Measurements from ENCODE around the gene ARHGAP22.

DNA sequence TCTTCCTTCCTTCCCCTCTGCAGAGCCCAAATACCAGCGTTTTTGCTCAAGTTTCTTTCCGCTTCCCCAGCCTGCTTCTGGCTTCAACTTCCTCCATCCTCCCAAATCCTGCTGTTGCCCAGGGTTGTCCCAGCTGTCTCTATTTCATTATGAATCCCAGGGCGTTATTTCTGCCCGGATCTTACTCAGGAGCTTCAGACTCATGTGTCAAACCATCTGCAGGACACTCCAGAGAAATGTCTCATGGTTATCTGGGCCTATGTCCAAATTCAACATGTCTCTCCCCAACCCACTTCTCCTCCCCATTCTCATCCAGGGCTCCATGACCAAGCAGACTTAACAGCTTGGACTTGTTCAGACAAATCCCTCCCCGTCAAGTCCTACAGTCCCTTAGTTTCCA, 15.6 kb downstream of the ARHGAP22 start:
- TF ChIP-seq, protein P1, sequence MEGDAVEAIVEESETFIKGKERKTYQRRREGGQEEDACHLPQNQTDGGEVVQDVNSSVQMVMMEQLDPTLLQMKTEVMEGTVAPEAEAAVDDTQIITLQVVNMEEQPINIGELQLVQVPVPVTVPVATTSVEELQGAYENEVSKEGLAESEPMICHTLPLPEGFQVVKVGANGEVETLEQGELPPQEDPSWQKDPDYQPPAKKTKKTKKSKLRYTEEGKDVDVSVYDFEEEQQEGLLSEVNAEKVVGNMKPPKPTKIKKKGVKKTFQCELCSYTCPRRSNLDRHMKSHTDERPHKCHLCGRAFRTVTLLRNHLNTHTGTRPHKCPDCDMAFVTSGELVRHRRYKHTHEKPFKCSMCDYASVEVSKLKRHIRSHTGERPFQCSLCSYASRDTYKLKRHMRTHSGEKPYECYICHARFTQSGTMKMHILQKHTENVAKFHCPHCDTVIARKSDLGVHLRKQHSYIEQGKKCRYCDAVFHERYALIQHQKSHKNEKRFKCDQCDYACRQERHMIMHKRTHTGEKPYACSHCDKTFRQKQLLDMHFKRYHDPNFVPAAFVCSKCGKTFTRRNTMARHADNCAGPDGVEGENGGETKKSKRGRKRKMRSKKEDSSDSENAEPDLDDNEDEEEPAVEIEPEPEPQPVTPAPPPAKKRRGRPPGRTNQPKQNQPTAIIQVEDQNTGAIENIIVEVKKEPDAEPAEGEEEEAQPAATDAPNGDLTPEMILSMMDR (IDR thresholded peaks at IDR 0.05; ENCODE audit: poor library complexity, severe bottlenecking): no peak
- no peak for TF ChIP-seq SMC3 (conservative IDR thresholded peaks at IDR 0.05; ENCODE audit: poor library complexity)

All from neural cell (in vitro differentiated cells).